ENCODE data around the gene CTDSPL.

CTDSPL gene

GRCh38 chr3:38016847-38017444 lies 155.3 kb downstream of the CTDSPL start:
- no peak overlapping the region for H3K9ac ChIP-seq (ENCODE audit: low read depth, low read length)
- H3K79me2 ChIP-seq (ENCODE audit: insufficient read depth, low read length): no peaks in the 10 kb centered on the region
- no peak for DNase-seq
- H3K9me3 ChIP-seq (ENCODE audit: insufficient read depth, low read length, severe bottlenecking): no peaks in the 10 kb centered on the region
- no peak overlapping the region for H2AFZ ChIP-seq (ENCODE audit: low read depth, low read length)
- H3K36me3 ChIP-seq (ENCODE audit: insufficient read depth, low read length): 0 out of 2 replicates have a peak, but pooled peaks cover 9% of the 10 kb centered on the region
- TF ChIP-seq EZH2 (IDR thresholded peaks at IDR 0.05; ENCODE audit: borderline replicate concordance, low read depth, low read length, severe bottlenecking) (no peak), CTCF (IDR thresholded peaks at IDR 0.05; ENCODE audit: borderline replicate concordance, extremely low read depth, low read length, poor library complexity, severe bottlenecking) (no peak)
- no peak overlapping the region for H3K27ac ChIP-seq (ENCODE audit: low read length)
- no peaks in the 10 kb centered on the region for H4K20me1 ChIP-seq (ENCODE audit: insufficient read depth, low read length)
- ATAC-seq (ENCODE audit: insufficient read depth, low read depth): no peak
- no peak overlapping the region for H3K4me3 ChIP-seq (ENCODE audit: low read depth in 1 of 2, low read length in 2 of 2)
- H3K27me3 ChIP-seq (ENCODE audit: insufficient read depth, low read length, poor library complexity): no peaks in the 10 kb centered on the region
- H3K4me1 ChIP-seq (ENCODE audit: insufficient read depth, low read length): no peaks in the 10 kb centered on the region
- no peak overlapping the region for H3K4me2 ChIP-seq (ENCODE audit: insufficient read depth, low read length)

GRCh38 chr3:38017445-38018295 lies 156.0 kb downstream of the CTDSPL start:
- H3K79me2 ChIP-seq (ENCODE audit: insufficient read depth, low read length): no peaks in the 10 kb centered on the region
- 0 out of 2 replicates have a peak, but pooled peaks cover 9% of the 10 kb centered on the region for H3K36me3 ChIP-seq (ENCODE audit: insufficient read depth, low read length)
- TF ChIP-seq EZH2 (IDR thresholded peaks at IDR 0.05; ENCODE audit: borderline replicate concordance, low read depth, low read length, severe bottlenecking): no peak
- no peak for TF ChIP-seq CTCF (IDR thresholded peaks at IDR 0.05; ENCODE audit: borderline replicate concordance, extremely low read depth, low read length, poor library complexity, severe bottlenecking)
- DNase-seq (no peak), ATAC-seq (ENCODE audit: insufficient read depth, low read depth) (0 out of 3 replicates have a peak, but pooled peaks have one; percentile 16)
- H3K4me2 ChIP-seq (ENCODE audit: insufficient read depth, low read length): no peak overlapping the region
- H3K9me3 ChIP-seq (ENCODE audit: insufficient read depth, low read length, severe bottlenecking): no peaks in the 10 kb centered on the region
- no peak overlapping the region for H2AFZ ChIP-seq (ENCODE audit: low read depth, low read length)
- H3K27ac ChIP-seq (ENCODE audit: low read length): no peak overlapping the region
- no peak overlapping the region for H3K9ac ChIP-seq (ENCODE audit: low read depth, low read length)
- no peaks in the 10 kb centered on the region for H3K4me1 ChIP-seq (ENCODE audit: insufficient read depth, low read length)
- H3K27me3 ChIP-seq (ENCODE audit: insufficient read depth, low read length, poor library complexity): no peaks in the 10 kb centered on the region
- H3K4me3 ChIP-seq (ENCODE audit: low read depth in 1 of 2, low read length in 2 of 2): no peak overlapping the region
- H4K20me1 ChIP-seq (ENCODE audit: insufficient read depth, low read length): no peaks in the 10 kb centered on the region

- Histone ChIP-seq H3K4me1 (ENCODE audit: insufficient read depth, low read length) (peaks cover 6% of the 10 kb centered on the region), H3K27ac (ENCODE audit: low read length) (no peak overlapping the region), H3K9me3 (ENCODE audit: insufficient read depth, low read length, severe bottlenecking) (no peaks in the 10 kb centered on the region), H2AFZ (ENCODE audit: low read depth, low read length) (no peak overlapping the region), H3K4me2 (ENCODE audit: insufficient read depth, low read length) (no peak overlapping the region), H4K20me1 (ENCODE audit: insufficient read depth, low read length) (no peaks in the 10 kb centered on the region), H3K27me3 (ENCODE audit: insufficient read depth, low read length, poor library complexity) (no peaks in the 10 kb centered on the region), H3K36me3 (ENCODE audit: insufficient read depth, low read length) (0 out of 2 replicates have a peak, but pooled peaks cover 9% of the 10 kb centered on the region), H3K4me3 (ENCODE audit: low read depth in 1 of 2, low read length in 2 of 2) (no peak overlapping the region), H3K79me2 (ENCODE audit: insufficient read depth, low read length) (no peaks in the 10 kb centered on the region), H3K9ac (ENCODE audit: low read depth, low read length) (no peak overlapping the region)
- TF ChIP-seq CTCF (IDR thresholded peaks at IDR 0.05; ENCODE audit: borderline replicate concordance, extremely low read depth, low read length, poor library complexity, severe bottlenecking) (no peak), EZH2 (IDR thresholded peaks at IDR 0.05; ENCODE audit: borderline replicate concordance, low read depth, low read length, severe bottlenecking) (no peak)
- DNase-seq (no peak), ATAC-seq (ENCODE audit: insufficient read depth, low read depth) (no peak)
These were observed 156.9 kb downstream of the CTDSPL start for GRCh38 chr3:38018296-38019266.
